GM21576 (cell line): ENCODE results near the gene ELFN1.

ENCODE experiments used
- ATAC-seq: cut with Tn5 transposase; IDR thresholded peaks from one replicate; pipeline ENCODE4 v1.9.1; 2021; ENCODE audit warnings: mild to moderate bottlenecking, moderate library complexity; ENCODE audit not compliant: unreplicated experiment

ELFN1 gene

GRCh38 chr7:1642291-1642731 is 27.8 kb upstream of the ELFN1 start:
- no peak for ATAC-seq

GRCh38 chr7:1643270-1644092 is 26.6 kb upstream of the ELFN1 start:
- ATAC-seq: no peak

- ATAC-seq: no peak
These were observed 25.6 kb upstream of the ELFN1 start for GRCh38 chr7:1644341-1645070.

GRCh38 chr7:1645071-1645409 is 25.0 kb upstream of the ELFN1 start:
- no peak for ATAC-seq

GRCh38 chr7:1645476-1645875 is 24.6 kb upstream of the ELFN1 start:
- no peak for ATAC-seq

- no peak for ATAC-seq
These were observed 23.7 kb upstream of the ELFN1 start for GRCh38 chr7:1646391-1646790.

GRCh38 chr7:1646957-1647891 is 22.9 kb upstream of the ELFN1 start:
- ATAC-seq: no peak

GRCh38 chr7:1647961-1648672 is 22.0 kb upstream of the ELFN1 start:
- no peak for ATAC-seq

- no peak for ATAC-seq
These were observed 20.2 kb upstream of the ELFN1 start for GRCh38 chr7:1649751-1650326.

- ATAC-seq: no peak
These were observed 19.6 kb upstream of the ELFN1 start for GRCh38 chr7:1650363-1651030.

- ATAC-seq: no peak
These were observed 19.0 kb upstream of the ELFN1 start for GRCh38 chr7:1651031-1651446.

- no peak for ATAC-seq
These were observed 18.2 kb upstream of the ELFN1 start for GRCh38 chr7:1651891-1652290.

- no peak for ATAC-seq
These were observed 16.6 kb upstream of the ELFN1 start for GRCh38 chr7:1653500-1653899.

GRCh38 chr7:1654111-1654510 is 16.0 kb upstream of the ELFN1 start:
- no peak for ATAC-seq

- ATAC-seq: no peak
These were observed 15.2 kb upstream of the ELFN1 start for GRCh38 chr7:1654738-1655475.

GRCh38 chr7:1659696-1660095 is 10.4 kb upstream of the ELFN1 start:
- no peak for ATAC-seq

GRCh38 chr7:1661461-1661860 is 8.6 kb upstream of the ELFN1 start:
- ATAC-seq: no peak

GRCh38 chr7:1662101-1662500 is 8.0 kb upstream of the ELFN1 start:
- no peak for ATAC-seq

GRCh38 chr7:1662767-1663166 is 7.3 kb upstream of the ELFN1 start:
- ATAC-seq: no peak
